GM12878 (cell line): ENCODE results near the gene TRIM17. TPM values are rescaled to one million over a fixed set of nuclear protein-coding genes. Genes with fewer than 3 reads are reported as not detected.

ENCODE experiments used
- BCL11A ChIP-seq: IDR thresholded peaks from 2 replicates; pipeline ENCODE4 v1.6.1; 2011; ENCODE audit warnings: low read depth, low read length
- BRCA1 ChIP-seq: IDR thresholded peaks from 2 replicates; pipeline ENCODE4 v1.6.1; 2011; ENCODE audit warnings: low read depth, low read length, improper control_type of control experiment
- EGR1 ChIP-seq, 2 experiments: IDR thresholded peaks; 1 replicate in 1 of 2; 2 replicates in 1 of 2; pipeline ENCODE4 v1.6.1; 2011 to 2012; ENCODE audit warnings: low read depth in 2 of 2, low read length in 2 of 2, borderline replicate concordance in 1 of 2, mild to moderate bottlenecking in 1 of 2, moderate library complexity in 1 of 2
- HDAC6 ChIP-seq: fragments of 200-600 bp; sonication (generic); IDR thresholded peaks from one replicate; pipeline ENCODE4 v1.8.0; 2017; ENCODE audit warnings: antibody characterized with exemption; ENCODE audit not compliant: unreplicated experiment
- IRF4 ChIP-seq: IDR thresholded peaks from 2 replicates; pipeline ENCODE4 v1.6.1; 2011; ENCODE audit warnings: low read depth, low read length
- MXI1 ChIP-seq: fragments of 150-350 bp; IDR thresholded peaks from 2 replicates; pipeline ENCODE4 v1.6.1; 2011; ENCODE audit warnings: low read depth, mild to moderate bottlenecking, inconsistent platforms, low read length, improper control_type of control experiment
- NR2C1 ChIP-seq: fragments of 450-650 bp; IDR thresholded peaks from 2 replicates; pipeline ENCODE4 v1.6.1; 2017; ENCODE audit warnings: antibody characterized with exemption, mild to moderate bottlenecking, moderate library complexity
- NRF1 ChIP-seq: conservative IDR thresholded peaks from 2 replicates; pipeline ENCODE4 v1.6.1; 2011; ENCODE audit warnings: mild to moderate bottlenecking, low read depth, low read length, improper control_type of control experiment
- PBX3 ChIP-seq: IDR thresholded peaks from 2 replicates; pipeline ENCODE4 v1.6.1; 2011; ENCODE audit warnings: mild to moderate bottlenecking, low read depth, low read length, moderate library complexity; ENCODE audit not compliant: insufficient replicate concordance
- RAD51 ChIP-seq: fragments of 450-650 bp; IDR thresholded peaks from 2 replicates; pipeline ENCODE4 v1.6.1; 2016; ENCODE audit warnings: moderate library complexity, mild to moderate bottlenecking, inconsistent platforms
- RBBP5 ChIP-seq: fragments of 200-600 bp; sonication (generic); conservative IDR thresholded peaks from 2 replicates; pipeline ENCODE4 v1.6.1; 2016
- RELA ChIP-seq: fragments of 450-650 bp; IDR thresholded peaks from 2 replicates; pipeline ENCODE4 v1.8.0; 2014; ENCODE audit warnings: borderline replicate concordance; ENCODE audit not compliant: partially characterized antibody
- SREBF2 ChIP-seq: IDR thresholded peaks from 2 replicates; pipeline ENCODE4 v1.6.1; 2012; ENCODE audit warnings: mild to moderate bottlenecking, low read length
- SUZ12 ChIP-seq: fragments of 200-600 bp; sonication (generic); IDR thresholded peaks from one replicate; pipeline ENCODE4 v1.6.1; 2018; ENCODE audit warnings: antibody characterized with exemption, mild to moderate bottlenecking; ENCODE audit not compliant: unreplicated experiment
- TAF1 ChIP-seq: IDR thresholded peaks from 2 replicates; pipeline ENCODE4 v1.6.1; 2011; ENCODE audit warnings: mild to moderate bottlenecking, low read depth, low read length, borderline replicate concordance
- TCF3 ChIP-seq: IDR thresholded peaks from 2 replicates; pipeline ENCODE4 v1.6.1; 2012; ENCODE audit warnings: low read depth, mild to moderate bottlenecking, low read length, borderline replicate concordance; ENCODE audit not compliant: insufficient read depth
- YBX1 ChIP-seq: fragments of 450-650 bp; IDR thresholded peaks from 2 replicates; pipeline ENCODE4 v1.6.1; 2016; ENCODE audit warnings: antibody characterized with exemption
- polyA plus RNA-seq, 11 experiments: library from polyadenylated mRNA; depleted of rRNA in 4 of 11; unstranded in 6 of 11; stranded (reverse) in 5 of 11; fragments of >200 nt; fragmentation: Nextera tagmentation in 4 of 11; fragmentation: Illumina TruSeq in 1 of 11; extraction: Ambion mirVana in 4 of 11; extraction: Trizol in 1 of 11; gene quantifications; 1 replicate in 1 of 11; 2 replicates in 10 of 11; pipeline versions ENCODE4 v1.2.1 to v1.2.3, GENCODE V29; 2011 to 2016; ENCODE audit warnings: inconsistent platforms in 2 of 11, missing spikeins in 2 of 11, low read depth in 1 of 11
- total RNA-seq, 4 experiments: library from RNA; depleted of rRNA in 3 of 4; stranded (reverse); fragments of >200 nt in 3 of 4; fragmentation: Illumina TruSeq in 1 of 4; extraction: Trizol in 1 of 4; gene quantifications; 2 replicates each; pipeline versions ENCODE4 v1.2.1 to v1.2.3, GENCODE V29; 2013 to 2021
- TF ChIP-seq, protein P1 (sequence below): IDR thresholded peaks from 2 replicates; pipeline ENCODE4 v1.6.1; 2012; ENCODE audit warnings: low read length, inconsistent platforms
- TF ChIP-seq, protein P2 (sequence below): IDR thresholded peaks from 2 replicates; pipeline ENCODE4 v1.6.1; 2011; ENCODE audit warnings: borderline replicate concordance, low read depth, mild to moderate bottlenecking, moderate library complexity, low read length; ENCODE audit not compliant: insufficient read depth, poor library complexity, severe bottlenecking
- TF ChIP-seq, protein P3 (sequence below): fragments of 450-650 bp; IDR thresholded peaks from 2 replicates; pipeline ENCODE4 v1.6.1; 2017; ENCODE audit warnings: mild to moderate bottlenecking, moderate library complexity

Gene TRIM17
- total and polyA plus RNA-seq, 10 of the 15 experiments (the other 5 are each of a cell fraction or from before 2014, with no cell fraction given) = 0.16 to 0.32 TPM; not detected in 8

GRCh38 chr1:228457396-228458176 is 40.9 kb upstream of the TRIM17 start (continued):
- TF ChIP-seq, protein P1, sequence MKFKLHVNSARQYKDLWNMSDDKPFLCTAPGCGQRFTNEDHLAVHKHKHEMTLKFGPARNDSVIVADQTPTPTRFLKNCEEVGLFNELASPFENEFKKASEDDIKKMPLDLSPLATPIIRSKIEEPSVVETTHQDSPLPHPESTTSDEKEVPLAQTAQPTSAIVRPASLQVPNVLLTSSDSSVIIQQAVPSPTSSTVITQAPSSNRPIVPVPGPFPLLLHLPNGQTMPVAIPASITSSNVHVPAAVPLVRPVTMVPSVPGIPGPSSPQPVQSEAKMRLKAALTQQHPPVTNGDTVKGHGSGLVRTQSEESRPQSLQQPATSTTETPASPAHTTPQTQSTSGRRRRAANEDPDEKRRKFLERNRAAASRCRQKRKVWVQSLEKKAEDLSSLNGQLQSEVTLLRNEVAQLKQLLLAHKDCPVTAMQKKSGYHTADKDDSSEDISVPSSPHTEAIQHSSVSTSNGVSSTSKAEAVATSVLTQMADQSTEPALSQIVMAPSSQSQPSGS = no peak
- no peak for TF ChIP-seq YBX1
- TF ChIP-seq BCL11A = no peak
- peak; percentile 71 for TF ChIP-seq HDAC6
- TF ChIP-seq BRCA1 = no peak
- TF ChIP-seq SUZ12 = no peak
- peak; percentile 57; the same call in 1 of the 2 replicates for TF ChIP-seq MXI1
- peak; percentile 35; the same call in 1 of the 2 replicates for TF ChIP-seq TAF1
- no peak for TF ChIP-seq IRF4
- peak in 1 of 2 experiments; percentile 7; a peak in 1 of 3 replicates for TF ChIP-seq EGR1 (IDR thresholded peaks at IDR 0.05; ENCODE audit: borderline replicate concordance in 1 of 2, low read depth in 2 of 2, low read length in 2 of 2)
- TF ChIP-seq NR2C1 = no peak
- TF ChIP-seq RAD51 = no peak
- no peak for TF ChIP-seq PBX3
- peak; percentile 8; the same call in 1 of the 2 replicates for TF ChIP-seq TCF3
- TF ChIP-seq, protein P2, sequence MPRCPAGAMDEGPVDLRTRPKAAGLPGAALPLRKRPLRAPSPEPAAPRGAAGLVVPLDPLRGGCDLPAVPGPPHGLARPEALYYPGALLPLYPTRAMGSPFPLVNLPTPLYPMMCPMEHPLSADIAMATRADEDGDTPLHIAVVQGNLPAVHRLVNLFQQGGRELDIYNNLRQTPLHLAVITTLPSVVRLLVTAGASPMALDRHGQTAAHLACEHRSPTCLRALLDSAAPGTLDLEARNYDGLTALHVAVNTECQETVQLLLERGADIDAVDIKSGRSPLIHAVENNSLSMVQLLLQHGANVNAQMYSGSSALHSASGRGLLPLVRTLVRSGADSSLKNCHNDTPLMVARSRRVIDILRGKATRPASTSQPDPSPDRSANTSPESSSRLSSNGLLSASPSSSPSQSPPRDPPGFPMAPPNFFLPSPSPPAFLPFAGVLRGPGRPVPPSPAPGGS = no peak
- TF ChIP-seq RELA = no peak
- no peak for TF ChIP-seq SREBF2
- no peak for TF ChIP-seq NRF1
- no peak for TF ChIP-seq RBBP5
- TF ChIP-seq, protein P3, sequence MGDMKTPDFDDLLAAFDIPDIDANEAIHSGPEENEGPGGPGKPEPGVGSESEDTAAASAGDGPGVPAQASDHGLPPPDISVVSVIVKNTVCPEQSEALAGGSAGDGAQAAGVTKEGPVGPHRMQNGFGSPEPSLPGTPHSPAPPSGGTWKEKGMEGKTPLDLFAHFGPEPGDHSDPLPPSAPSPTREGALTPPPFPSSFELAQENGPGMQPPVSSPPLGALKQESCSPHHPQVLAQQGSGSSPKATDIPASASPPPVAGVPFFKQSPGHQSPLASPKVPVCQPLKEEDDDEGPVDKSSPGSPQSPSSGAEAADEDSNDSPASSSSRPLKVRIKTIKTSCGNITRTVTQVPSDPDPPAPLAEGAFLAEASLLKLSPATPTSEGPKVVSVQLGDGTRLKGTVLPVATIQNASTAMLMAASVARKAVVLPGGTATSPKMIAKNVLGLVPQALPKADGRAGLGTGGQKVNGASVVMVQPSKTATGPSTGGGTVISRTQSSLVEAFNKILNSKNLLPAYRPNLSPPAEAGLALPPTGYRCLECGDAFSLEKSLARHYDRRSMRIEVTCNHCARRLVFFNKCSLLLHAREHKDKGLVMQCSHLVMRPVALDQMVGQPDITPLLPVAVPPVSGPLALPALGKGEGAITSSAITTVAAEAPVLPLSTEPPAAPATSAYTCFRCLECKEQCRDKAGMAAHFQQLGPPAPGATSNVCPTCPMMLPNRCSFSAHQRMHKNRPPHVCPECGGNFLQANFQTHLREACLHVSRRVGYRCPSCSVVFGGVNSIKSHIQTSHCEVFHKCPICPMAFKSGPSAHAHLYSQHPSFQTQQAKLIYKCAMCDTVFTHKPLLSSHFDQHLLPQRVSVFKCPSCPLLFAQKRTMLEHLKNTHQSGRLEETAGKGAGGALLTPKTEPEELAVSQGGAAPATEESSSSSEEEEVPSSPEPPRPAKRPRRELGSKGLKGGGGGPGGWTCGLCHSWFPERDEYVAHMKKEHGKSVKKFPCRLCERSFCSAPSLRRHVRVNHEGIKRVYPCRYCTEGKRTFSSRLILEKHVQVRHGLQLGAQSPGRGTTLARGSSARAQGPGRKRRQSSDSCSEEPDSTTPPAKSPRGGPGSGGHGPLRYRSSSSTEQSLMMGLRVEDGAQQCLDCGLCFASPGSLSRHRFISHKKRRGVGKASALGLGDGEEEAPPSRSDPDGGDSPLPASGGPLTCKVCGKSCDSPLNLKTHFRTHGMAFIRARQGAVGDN = no peak
